22Rv1 (cell line): ENCODE measurements around the gene KIF6.

Experiments used
- ZFX ChIP-seq: fragments of 450-650 bp; IDR thresholded peaks from 2 replicates; pipeline ENCODE4 v1.6.1; 2017; ENCODE audit warnings: antibody characterized with exemption, borderline replicate concordance
- TF ChIP-seq, protein P1 (sequence below): fragments of 450-650 bp; IDR thresholded peaks from 2 replicates; pipeline ENCODE4 v1.5.1; 2017; ENCODE audit warnings: mild to moderate bottlenecking

GRCh38 chr6:39543950-39544349 is 181.3 kb downstream of the KIF6 start:
- TF ChIP-seq, protein P1, sequence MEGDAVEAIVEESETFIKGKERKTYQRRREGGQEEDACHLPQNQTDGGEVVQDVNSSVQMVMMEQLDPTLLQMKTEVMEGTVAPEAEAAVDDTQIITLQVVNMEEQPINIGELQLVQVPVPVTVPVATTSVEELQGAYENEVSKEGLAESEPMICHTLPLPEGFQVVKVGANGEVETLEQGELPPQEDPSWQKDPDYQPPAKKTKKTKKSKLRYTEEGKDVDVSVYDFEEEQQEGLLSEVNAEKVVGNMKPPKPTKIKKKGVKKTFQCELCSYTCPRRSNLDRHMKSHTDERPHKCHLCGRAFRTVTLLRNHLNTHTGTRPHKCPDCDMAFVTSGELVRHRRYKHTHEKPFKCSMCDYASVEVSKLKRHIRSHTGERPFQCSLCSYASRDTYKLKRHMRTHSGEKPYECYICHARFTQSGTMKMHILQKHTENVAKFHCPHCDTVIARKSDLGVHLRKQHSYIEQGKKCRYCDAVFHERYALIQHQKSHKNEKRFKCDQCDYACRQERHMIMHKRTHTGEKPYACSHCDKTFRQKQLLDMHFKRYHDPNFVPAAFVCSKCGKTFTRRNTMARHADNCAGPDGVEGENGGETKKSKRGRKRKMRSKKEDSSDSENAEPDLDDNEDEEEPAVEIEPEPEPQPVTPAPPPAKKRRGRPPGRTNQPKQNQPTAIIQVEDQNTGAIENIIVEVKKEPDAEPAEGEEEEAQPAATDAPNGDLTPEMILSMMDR, result no peak
- no peak for TF ChIP-seq ZFX
